ENCODE data around the gene TREML4.

The TREML4 gene

GRCh38 chr6:41286544-41287346 is 58.6 kb downstream of the TREML4 start, which contains the start of gene TREM1:
TREM1 (minus strand) TSS chr6:41286682; CDS start chr6:41286655, 27 bp downstream.
- DNase-seq (ENCODE audit: low read depth, low spot score): no peak
- H3K9me3 ChIP-seq (ENCODE audit: insufficient read depth, low read length): no peaks in the 10 kb centered on the region
- no peak for TF ChIP-seq SUZ12 (IDR thresholded peaks at IDR 0.05; ENCODE audit: extremely low read depth, insufficient read depth, insufficient read length)
- no peak for TF ChIP-seq YY1 (IDR thresholded peaks at IDR 0.05; ENCODE audit: insufficient read depth, insufficient read length)
- no peak for TF ChIP-seq ZNF274 (IDR thresholded peaks at IDR 0.05; ENCODE audit: low read depth, low read length)
- H3K9ac ChIP-seq (ENCODE audit: insufficient read length, low read depth): no peak within 1 kb of the TSS
- no peak within 1 kb of the TSS for H3K4me3 ChIP-seq (ENCODE audit: insufficient read length, low read depth)
- H3K27me3 ChIP-seq (ENCODE audit: insufficient read depth, insufficient read length): no peaks in the 10 kb centered on the region
- no peaks in the 10 kb centered on the region for H3K36me3 ChIP-seq (ENCODE audit: insufficient read depth, insufficient read length, low read length)
- peaks cover 2% of the 10 kb centered on the region for H3K4me1 ChIP-seq (ENCODE audit: insufficient read depth, insufficient read length)

DNA sequence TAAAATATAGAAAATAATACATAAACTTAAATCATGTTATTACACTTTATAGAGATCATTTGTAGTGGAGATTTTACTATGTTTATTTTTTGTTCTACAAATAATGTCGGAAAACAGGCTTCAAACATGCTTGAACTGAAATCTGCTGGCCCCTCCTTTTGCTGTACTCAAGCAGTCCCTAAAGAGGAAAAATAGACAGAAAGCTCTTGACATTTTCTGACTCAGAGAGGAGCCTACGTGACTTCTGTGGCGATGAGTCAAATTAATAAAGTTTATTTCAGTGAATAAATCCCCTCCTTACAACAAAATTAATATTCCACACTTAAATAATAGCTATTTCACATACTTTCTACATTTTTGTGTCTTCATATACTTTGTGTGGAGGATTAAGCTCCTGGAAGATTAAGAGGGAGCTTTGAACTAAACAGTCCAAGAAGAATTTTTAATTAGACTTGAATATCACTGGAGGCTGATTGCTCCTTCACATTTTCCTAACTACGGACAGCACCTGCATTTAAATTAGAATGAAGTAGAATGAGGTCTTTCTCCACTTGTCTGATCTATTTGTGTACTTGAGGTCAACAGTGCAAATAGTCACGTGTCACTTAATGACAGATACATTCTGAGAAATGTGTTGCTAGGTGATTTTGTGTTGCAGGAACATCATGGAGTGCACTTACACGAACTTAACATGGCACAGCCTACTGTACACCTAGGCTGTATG is 60.0 kb downstream of the TREML4 start:
- H3K27me3 ChIP-seq (ENCODE audit: insufficient read depth, insufficient read length): no peaks in the 10 kb centered on the region
- H3K4me3 ChIP-seq (ENCODE audit: insufficient read length, low read depth): no peak overlapping the region
- peaks cover 2% of the 10 kb centered on the region for H3K4me1 ChIP-seq (ENCODE audit: insufficient read depth, insufficient read length)
- TF ChIP-seq SUZ12 (IDR thresholded peaks at IDR 0.05; ENCODE audit: extremely low read depth, insufficient read depth, insufficient read length) (no peak), YY1 (IDR thresholded peaks at IDR 0.05; ENCODE audit: insufficient read depth, insufficient read length) (no peak), ZNF274 (IDR thresholded peaks at IDR 0.05; ENCODE audit: low read depth, low read length) (no peak)
- no peak overlapping the region for H3K9ac ChIP-seq (ENCODE audit: insufficient read length, low read depth)
- no peaks in the 10 kb centered on the region for H3K9me3 ChIP-seq (ENCODE audit: insufficient read depth, low read length)
- no peaks in the 10 kb centered on the region for H3K36me3 ChIP-seq (ENCODE audit: insufficient read depth, insufficient read length, low read length)
- DNase-seq (ENCODE audit: low read depth, low spot score): no peak
